ENCODE data around the gene LRRC23. TPM values are rescaled to one million over a fixed set of nuclear protein-coding genes. Genes with fewer than 3 reads are reported as not detected.

LRRC23 gene
- total and polyA plus RNA-seq, 9 of the 15 experiments (the other 6 are each of a cell fraction or from before 2014, with no cell fraction given) = 2.2 to 7.0 (median 3.0) TPM

DNA sequence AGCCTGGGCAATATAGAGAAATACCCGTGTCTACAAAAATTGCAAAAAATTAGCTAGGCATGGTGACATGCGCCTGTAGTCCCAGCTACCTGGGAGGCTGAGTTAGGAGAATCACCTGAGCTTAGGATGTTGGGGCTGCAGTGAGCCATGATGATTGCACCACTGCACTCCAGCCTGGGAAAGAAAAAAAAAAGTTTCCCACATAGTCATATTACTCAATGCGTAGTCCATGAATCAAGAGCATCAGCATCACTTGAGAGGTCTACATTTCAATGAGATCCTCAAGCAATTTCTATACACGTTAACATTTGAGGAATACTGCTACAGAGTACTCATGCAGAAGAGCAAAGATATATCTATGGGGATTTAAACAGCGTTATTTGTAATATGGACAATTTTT lies 5.2 kb upstream of the LRRC23 start:
- Histone ChIP-seq H3K4me2 (ENCODE audit: insufficient read depth, low read length) (peak overlapping the region; percentile 55), H3K4me3 (no peak overlapping the region), H4K20me1 (replicated peaks; ENCODE audit: control insufficient read depth, insufficient read depth, low read length) (no peaks in the 10 kb centered on the region), H3K36me3 (ENCODE audit: control insufficient read depth, insufficient read depth, low read length) (no peaks in the 10 kb centered on the region), H3K9me1 (ENCODE audit: control insufficient read depth, insufficient read depth, low read length) (no peaks in the 10 kb centered on the region), H3K4me1 (replicated peaks in 1 of 2; ENCODE audit: control insufficient read depth in 2 of 2, insufficient read depth in 2 of 2, low read length in 2 of 2) (peaks cover 3 to 23% of the 10 kb centered on the region in 2 experiments), H3K27ac (ENCODE audit: extremely low read depth, low read depth, low read length) (no peak overlapping the region), H3K27me3 (ENCODE audit: control insufficient read depth in 2 of 2, insufficient read depth in 2 of 2, low read length in 2 of 2) (no peaks in the 10 kb centered on the region), H2AFZ (ENCODE audit: low read depth, low read length) (peak overlapping the region; percentile 70), H3K9me3 (replicated peaks; ENCODE audit: control insufficient read depth, insufficient read depth, low read depth, low read length) (no peaks in the 10 kb centered on the region; the same call in 1 of the 2 replicates), H3K9ac (ENCODE audit: insufficient read depth in 1 of 2, low read depth in 2 of 2, low read length in 2 of 2) (no peak overlapping the region), H3K79me2 (ENCODE audit: control insufficient read depth, insufficient read depth, low read length) (no peaks in the 10 kb centered on the region)
- no peak for ATAC-seq
- WGBS (ENCODE audit: insufficient coverage, low coverage, missing lambda C conversion rate) = 55% methylated on average over 5 of the region's 5 CpGs
- intact Hi-C loops (cut with micrococcal nuclease) = no loop called here
- ChIA-PET CTCF (ENCODE audit: low intra/inter-chr PET ratio) (no interaction called here), POLR2A (interaction anchor here (0.6 to 1.1 kb wide), 2 partner anchors 8 to 35 kb away, joined by 3 to 4 read pairs; no protein-coding TSS in a partner anchor)
- no peak for DNase-seq (ENCODE audit: extremely low read depth in 1 of 4, low spot score in 3 of 4)
- no TSS peak for BruUV-seq (replicated peaks)
- in situ Hi-C loops (cut with MboI) = no loop called here
- no peak for FAIRE-seq
- no peak for TF ChIP-seq SMAD4 (CRISPR knock-in tag; conservative IDR thresholded peaks at IDR 0.05)

DNA sequence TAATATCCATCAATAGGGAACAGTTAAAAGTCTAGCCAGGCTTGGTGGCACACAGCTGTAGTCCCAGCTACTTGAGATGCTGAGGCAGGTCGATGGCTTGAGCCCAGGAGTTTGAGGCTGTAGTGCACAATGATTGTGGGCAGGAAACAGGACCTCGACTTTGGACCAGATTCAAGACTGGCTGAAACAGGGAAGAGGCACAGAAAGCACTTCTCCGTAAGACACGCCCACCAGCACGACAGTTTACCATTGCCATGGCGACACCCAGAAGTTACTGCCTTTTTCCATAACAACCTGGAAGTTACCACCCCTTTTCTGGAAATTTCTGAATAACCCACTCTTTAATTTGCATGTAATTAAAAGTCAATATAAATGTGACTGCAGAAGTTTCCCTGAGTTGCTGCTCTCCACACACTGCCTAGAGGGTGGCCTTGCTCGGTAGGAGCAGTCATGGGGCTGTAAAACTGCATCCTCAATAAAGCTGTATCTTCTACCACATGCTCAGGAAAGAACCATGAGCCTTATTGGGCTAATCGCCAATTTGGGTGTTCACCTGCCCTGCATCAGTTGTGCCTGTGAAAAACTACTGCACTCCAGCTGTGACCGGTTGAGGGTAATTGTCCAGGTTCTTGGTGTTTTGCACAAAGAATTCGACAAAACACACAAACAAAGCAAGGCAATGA lies 4.6 kb upstream of the LRRC23 start:
- in situ Hi-C loops (cut with MboI) (no loop called here), intact Hi-C loops (cut with micrococcal nuclease) (no loop called here)
- ATAC-seq (peak; percentile 59), FAIRE-seq (peak; percentile 83), DNase-seq (ENCODE audit: extremely low read depth in 1 of 4, low spot score in 3 of 4) (peak in 1 of 4 experiments; percentile 75)
- peak overlapping the region; percentile 55 for H3K4me2 ChIP-seq (ENCODE audit: insufficient read depth, low read length)
- H3K27ac ChIP-seq (ENCODE audit: extremely low read depth, low read depth, low read length) = no peak overlapping the region
- CTCF ChIA-PET (ENCODE audit: low intra/inter-chr PET ratio) = no interaction called here
- peaks cover 5 to 23% of the 10 kb centered on the region in 2 experiments for H3K4me1 ChIP-seq (replicated peaks in 1 of 2; ENCODE audit: control insufficient read depth in 2 of 2, insufficient read depth in 2 of 2, low read length in 2 of 2)
- no peaks in the 10 kb centered on the region for H3K79me2 ChIP-seq (ENCODE audit: control insufficient read depth, insufficient read depth, low read length)
- H4K20me1 ChIP-seq (replicated peaks; ENCODE audit: control insufficient read depth, insufficient read depth, low read length) = no peaks in the 10 kb centered on the region
- peak overlapping the region; percentile 70 for H2AFZ ChIP-seq (ENCODE audit: low read depth, low read length)
- no peaks in the 10 kb centered on the region for H3K27me3 ChIP-seq (ENCODE audit: control insufficient read depth in 2 of 2, insufficient read depth in 2 of 2, low read length in 2 of 2)
- H3K9me1 ChIP-seq (ENCODE audit: control insufficient read depth, insufficient read depth, low read length) = no peaks in the 10 kb centered on the region
- BruUV-seq (replicated peaks) = no TSS peak
- H3K9ac ChIP-seq (ENCODE audit: insufficient read depth in 1 of 2, low read depth in 2 of 2, low read length in 2 of 2) = no peak overlapping the region
- H3K36me3 ChIP-seq (ENCODE audit: control insufficient read depth, insufficient read depth, low read length) = no peaks in the 10 kb centered on the region
- 26% methylated on average over 10 of the region's 10 CpGs for WGBS (ENCODE audit: insufficient coverage, low coverage, missing lambda C conversion rate)
- POLR2A ChIA-PET = interaction anchor here (0.6 kb wide), 2 partner anchors 9 to 34 kb away, joined by 3 read pairs; no protein-coding TSS in a partner anchor
- no peak overlapping the region for H3K4me3 ChIP-seq
- no peaks in the 10 kb centered on the region; the same call in 1 of the 2 replicates for H3K9me3 ChIP-seq (replicated peaks; ENCODE audit: control insufficient read depth, insufficient read depth, low read depth, low read length)
- TF ChIP-seq SPI1 (IDR thresholded peaks at IDR 0.05; ENCODE audit: borderline replicate concordance, low read depth, low read length) (peak; percentile 33; the same call in 1 of the 2 replicates), MXI1 (IDR thresholded peaks at IDR 0.05; ENCODE audit: low read depth, low read length) (peak; percentile 78), NCOA1 (IDR thresholded peaks at IDR 0.05; ENCODE audit: low read depth) (no peak), BMI1 (IDR thresholded peaks at IDR 0.05; ENCODE audit: low read length) (peak; percentile 82), CSDE1 (IDR thresholded peaks at IDR 0.05) (peak in 1 of 2 experiments; percentile 55; a peak in 1 of 4 replicates), RFX1 (IDR thresholded peaks at IDR 0.05) (peak; percentile 94), FOXJ2 (tag; IDR thresholded peaks at IDR 0.05) (peak; percentile 92)
- TF ChIP-seq, protein P1, sequence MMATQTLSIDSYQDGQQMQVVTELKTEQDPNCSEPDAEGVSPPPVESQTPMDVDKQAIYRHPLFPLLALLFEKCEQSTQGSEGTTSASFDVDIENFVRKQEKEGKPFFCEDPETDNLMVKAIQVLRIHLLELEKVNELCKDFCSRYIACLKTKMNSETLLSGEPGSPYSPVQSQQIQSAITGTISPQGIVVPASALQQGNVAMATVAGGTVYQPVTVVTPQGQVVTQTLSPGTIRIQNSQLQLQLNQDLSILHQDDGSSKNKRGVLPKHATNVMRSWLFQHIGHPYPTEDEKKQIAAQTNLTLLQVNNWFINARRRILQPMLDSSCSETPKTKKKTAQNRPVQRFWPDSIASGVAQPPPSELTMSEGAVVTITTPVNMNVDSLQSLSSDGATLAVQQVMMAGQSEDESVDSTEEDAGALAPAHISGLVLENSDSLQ (IDR thresholded peaks at IDR 0.05) = peak; percentile 49
- TF ChIP-seq, protein P2, sequence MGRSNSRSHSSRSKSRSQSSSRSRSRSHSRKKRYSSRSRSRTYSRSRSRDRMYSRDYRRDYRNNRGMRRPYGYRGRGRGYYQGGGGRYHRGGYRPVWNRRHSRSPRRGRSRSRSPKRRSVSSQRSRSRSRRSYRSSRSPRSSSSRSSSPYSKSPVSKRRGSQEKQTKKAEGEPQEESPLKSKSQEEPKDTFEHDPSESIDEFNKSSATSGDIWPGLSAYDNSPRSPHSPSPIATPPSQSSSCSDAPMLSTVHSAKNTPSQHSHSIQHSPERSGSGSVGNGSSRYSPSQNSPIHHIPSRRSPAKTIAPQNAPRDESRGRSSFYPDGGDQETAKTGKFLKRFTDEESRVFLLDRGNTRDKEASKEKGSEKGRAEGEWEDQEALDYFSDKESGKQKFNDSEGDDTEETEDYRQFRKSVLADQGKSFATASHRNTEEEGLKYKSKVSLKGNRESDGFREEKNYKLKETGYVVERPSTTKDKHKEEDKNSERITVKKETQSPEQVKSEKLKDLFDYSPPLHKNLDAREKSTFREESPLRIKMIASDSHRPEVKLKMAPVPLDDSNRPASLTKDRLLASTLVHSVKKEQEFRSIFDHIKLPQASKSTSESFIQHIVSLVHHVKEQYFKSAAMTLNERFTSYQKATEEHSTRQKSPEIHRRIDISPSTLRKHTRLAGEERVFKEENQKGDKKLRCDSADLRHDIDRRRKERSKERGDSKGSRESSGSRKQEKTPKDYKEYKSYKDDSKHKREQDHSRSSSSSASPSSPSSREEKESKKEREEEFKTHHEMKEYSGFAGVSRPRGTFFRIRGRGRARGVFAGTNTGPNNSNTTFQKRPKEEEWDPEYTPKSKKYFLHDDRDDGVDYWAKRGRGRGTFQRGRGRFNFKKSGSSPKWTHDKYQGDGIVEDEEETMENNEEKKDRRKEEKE (IDR thresholded peaks at IDR 0.05; ENCODE audit: borderline replicate concordance in 1 of 2, control insufficient read depth in 1 of 2, low read depth in 2 of 2, low read length in 1 of 2) = no peak
